GM18868 (cell line): Measurements from ENCODE around the gene SND1.
A peak's percentile ranks its signal among the peaks of the same experiment; 100 is the strongest.
"Not testable (repeated sequence)": the region's sequence is repeated elsewhere in the genome, so short reads cannot be mapped to it uniquely, and the experiment has no call there.

Experiments used
- ATAC-seq: cut with Tn5 transposase; IDR thresholded peaks from one replicate; pipeline ENCODE4 v1.9.1; 2021; ENCODE audit warnings: mild to moderate bottlenecking, moderate library complexity; ENCODE audit not compliant: unreplicated experiment

The SND1 gene

GRCh38 chr7:127949769-127950222 lies 297.8 kb downstream of the SND1 start:
- no peak for ATAC-seq

GRCh38 chr7:127950233-127950935 lies 298.4 kb downstream of the SND1 start:
- no peak for ATAC-seq

GRCh38 chr7:127953423-127954356 lies 301.7 kb downstream of the SND1 start:
- ATAC-seq = no peak

DNA sequence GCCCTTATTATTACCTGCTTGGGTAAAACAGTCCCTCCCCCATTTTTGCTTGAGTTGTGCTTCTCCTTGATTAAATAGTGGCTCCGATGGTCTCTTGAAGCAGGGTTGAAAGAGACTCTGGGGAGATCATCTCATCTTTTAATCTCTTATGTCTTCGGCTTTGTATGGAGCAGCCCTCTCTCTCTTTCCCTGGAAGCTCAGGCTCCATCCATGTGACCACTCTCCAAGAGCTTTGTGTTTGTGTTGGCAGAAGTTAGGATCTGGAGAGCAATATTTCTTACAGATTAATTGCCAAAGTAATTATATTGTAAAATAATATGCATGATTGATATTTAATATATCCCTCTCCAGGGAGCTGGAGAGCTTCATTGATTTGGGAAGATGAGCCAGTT lies 302.4 kb downstream of the SND1 start:
- no peak for ATAC-seq

DNA sequence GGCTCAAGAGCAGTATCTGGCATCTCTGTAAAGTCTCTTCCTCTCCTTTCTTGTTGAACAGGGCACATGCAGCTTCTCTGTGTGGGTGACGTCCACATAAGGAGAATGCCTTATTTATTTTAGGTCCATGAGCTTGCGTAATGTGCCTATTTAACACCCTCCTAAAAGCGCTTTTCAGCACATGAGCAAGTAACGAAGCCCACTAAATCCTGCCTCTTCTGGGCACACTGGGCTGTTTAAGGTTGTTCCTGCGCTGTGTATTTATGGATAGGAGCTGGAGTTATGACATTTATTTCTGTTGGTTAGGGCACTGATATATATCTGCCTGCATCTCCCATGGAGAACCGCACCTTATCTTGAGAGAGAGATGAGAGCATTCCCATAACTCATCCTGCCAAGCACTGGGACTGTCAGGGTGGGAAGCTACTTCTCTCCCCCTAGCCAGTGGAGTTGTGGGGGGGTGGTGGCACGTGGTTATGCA lies 303.1 kb downstream of the SND1 start:
- ATAC-seq = no peak

GRCh38 chr7:127957886-127958285 lies 305.9 kb downstream of the SND1 start:
- no peak for ATAC-seq

GRCh38 chr7:127959770-127960169 lies 307.8 kb downstream of the SND1 start:
- peak; percentile 92 for ATAC-seq

GRCh38 chr7:127961786-127962453 lies 309.9 kb downstream of the SND1 start:
- ATAC-seq = no peak

DNA sequence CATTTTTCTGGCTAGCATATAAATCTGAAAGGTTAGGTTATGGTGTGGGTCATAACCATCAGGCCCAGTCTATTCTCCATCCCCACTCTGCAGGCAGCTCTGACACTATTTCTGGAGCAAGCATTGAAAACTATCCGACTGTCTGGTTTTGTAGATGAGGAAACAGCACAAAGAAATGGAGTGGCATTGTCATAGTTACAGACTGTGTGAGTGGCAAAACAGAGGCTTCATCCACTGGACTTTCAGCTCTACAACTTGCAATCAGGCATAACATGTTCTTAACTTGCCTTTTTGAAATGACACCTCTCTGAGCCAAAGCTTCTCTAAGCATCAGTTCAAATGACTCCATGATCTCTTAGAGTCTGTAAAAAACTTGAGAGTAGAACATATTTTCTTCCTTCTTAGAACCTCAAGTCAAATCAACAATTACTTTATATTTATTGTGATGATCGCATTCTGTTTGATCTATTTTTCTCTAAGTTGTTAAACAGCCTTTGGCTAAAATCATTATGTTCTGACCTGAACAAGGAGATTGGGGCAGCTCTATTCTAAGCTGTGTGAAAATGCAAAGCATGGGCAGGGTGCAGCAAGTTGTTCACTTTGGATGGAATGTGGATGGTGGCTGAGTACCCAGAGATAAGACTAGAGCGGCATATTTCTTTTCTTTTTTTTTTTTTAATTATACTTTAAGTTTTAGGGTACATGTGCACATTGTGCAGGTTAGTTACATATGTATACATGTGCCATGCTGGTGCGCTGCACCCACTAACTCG lies 310.8 kb downstream of the SND1 start:
- no peak for ATAC-seq

- not testable (repeated sequence) for ATAC-seq
Measured at GRCh38 chr7:127963850-127964249, 311.9 kb downstream of the SND1 start.

GRCh38 chr7:127967281-127967680 lies 315.3 kb downstream of the SND1 start:
- no peak for ATAC-seq

DNA sequence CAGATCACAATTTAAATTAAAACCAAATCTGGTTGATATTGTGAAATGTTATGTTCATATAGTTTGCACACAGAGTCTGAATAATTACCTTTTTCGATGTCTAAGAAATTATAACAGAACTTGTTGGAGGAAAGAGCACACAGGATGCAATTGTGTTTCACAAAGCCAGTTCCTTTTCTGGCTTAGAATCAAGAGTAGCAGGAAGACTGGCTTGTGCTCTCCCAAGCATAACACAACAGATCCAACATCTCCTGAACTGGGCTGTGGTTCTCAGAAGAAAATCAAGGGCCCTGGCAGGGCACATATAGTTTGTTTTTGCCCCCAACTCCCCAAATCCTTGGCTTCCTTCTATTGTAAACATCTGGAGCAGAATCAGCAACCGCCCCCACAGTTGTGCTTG lies 316.6 kb downstream of the SND1 start:
- ATAC-seq = no peak

DNA sequence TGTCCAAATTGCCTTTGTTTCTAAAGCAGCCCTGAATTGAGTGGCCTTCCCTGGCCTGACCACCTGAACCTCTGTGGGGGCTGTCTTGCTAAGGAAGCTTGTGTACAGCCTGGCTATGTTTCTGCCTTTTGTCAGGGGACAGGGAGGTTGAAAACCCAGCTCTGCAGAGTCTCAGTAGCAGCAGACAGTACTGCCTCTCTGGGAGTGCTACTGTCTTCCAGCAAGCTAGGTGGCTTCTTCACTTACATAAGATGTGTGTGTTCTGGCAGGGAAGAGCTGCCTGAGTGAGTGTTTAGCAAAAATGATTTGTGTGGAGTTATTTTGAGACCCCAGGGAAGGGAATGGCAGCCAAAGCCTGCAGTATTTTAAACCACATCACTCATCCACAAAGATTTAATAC lies 321.8 kb downstream of the SND1 start:
- no peak for ATAC-seq

DNA sequence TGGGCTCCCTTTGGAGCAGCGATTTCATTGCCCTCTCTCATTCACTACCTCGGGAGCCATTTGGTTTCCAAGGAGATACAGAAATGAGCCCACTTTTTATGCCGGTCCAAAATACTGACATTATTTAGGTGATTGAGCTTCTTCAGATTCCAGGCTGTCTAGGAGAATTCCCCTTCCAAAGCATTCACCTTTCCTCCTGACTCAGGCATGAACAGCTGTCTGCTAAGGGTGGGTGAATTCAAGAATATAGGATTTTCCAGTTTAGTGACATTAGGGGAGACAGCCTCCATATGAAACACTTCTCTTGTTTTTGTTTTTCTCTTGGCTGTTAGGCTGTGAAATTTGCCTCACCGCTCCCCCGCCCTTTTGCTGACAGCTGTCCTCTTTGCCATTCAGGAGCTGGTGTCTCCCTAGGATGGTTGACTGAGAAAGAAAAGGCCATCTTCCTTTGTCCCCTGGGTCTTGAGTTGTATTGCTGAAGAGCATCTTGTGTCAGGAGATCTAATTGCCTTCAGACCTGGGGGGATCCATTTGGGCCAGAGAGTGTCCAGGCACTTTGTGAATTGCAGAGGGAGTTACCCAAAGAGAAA lies 322.5 kb downstream of the SND1 start:
- ATAC-seq = no peak

DNA sequence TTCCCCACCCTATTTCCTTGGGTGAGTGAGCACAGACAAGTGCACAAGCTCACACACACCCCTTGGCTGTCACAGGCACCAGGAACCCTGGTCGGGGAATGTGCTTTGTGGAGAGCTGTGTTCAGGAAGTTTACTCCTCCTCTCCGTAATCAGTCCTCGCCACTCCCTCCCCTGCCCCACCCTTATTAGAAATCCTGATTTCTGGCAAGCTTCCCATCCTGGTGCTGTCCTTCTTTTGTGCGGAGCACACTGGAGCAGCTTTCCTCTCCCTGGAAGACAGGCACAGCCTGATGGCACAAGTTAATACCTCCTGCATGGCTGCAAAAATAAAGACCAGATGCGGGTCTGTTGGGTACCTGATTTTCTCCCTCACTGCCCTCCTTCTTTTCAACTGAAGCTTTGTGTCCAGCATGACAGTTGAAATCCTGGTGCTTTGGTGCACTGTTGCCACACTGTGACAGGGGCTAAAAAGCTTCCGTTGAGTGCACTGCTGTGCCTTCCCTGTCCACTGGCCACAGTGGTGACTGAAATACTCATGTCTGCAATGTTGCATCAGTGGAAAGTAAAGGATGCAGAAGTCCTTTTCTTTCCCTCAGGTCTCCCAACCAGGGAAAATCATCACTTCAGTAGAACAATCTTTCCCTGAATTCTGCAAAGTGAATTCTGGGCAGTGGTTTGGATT lies 324.2 kb downstream of the SND1 start:
- no peak for ATAC-seq

GRCh38 chr7:127976738-127977120 lies 324.7 kb downstream of the SND1 start:
- no peak for ATAC-seq

- ATAC-seq = no peak
Measured at GRCh38 chr7:127978421-127978820, 326.4 kb downstream of the SND1 start.

DNA sequence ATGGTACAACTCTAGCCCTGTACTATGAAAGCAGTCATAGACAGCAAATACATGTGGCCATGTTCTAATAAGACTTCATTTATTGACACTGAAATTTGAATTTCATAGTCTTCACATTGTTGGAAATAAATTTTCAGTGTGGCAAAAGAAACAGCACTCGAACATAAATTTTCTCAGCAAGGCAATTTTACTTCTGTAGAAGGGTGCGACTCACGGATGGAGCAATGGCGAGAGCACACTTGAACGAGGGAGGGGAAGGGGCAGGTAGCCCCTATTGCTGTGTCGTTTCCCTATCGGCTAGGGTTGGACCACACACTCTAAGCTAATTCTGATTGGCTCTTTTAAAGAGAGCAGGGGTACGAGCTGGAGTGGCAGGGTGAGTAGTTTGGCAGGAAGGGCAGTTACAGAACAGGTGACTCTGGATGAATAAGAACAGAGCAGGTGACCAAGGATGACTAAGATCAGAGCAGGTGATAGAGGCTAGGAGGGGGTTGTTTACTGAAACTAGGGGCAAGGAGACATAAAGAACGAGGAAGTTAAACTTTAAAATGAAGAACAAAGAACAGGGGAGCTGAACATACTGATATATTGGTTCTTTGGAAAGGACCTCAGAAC lies 327.2 kb downstream of the SND1 start:
- ATAC-seq = no peak

- no peak for ATAC-seq
Measured at GRCh38 chr7:127979728-127980126, 327.7 kb downstream of the SND1 start.
